Renal cortex interstitium (tissue), 11 donors: Measurements from ENCODE around the gene C1QTNF12. TPM values are rescaled to one million over a fixed set of nuclear protein-coding genes. Genes with fewer than 3 reads are reported as not detected.
"Not testable (repeated sequence)": the region's sequence is repeated elsewhere in the genome, so short reads cannot be mapped to it uniquely, and the experiment has no call there.

ENCODE experiments used
- DNase-seq, 11 donors: peaks; one replicate each; pipeline ENCODE4 v3.0.0-alpha.2; 2013; ENCODE audit warnings: low read depth in 9 of 11, low spot score in 4 of 11; ENCODE audit errors: extremely low read depth in 1 of 11
- polyA plus RNA-seq, 3 donors: library from polyadenylated mRNA; unstranded; fragments of 120-200 nt; gene quantifications; one replicate each; pipeline ENCODE4 v1.2.1, GENCODE V29; 2013; ENCODE audit not compliant: insufficient read length in 3 of 3

The C1QTNF12 gene
- polyA plus RNA-seq, 3 donors: 7.5 to 17.4 (median 12.2) TPM

GRCh38 chr1:1267488-1268283 is 21.2 kb upstream of the C1QTNF12 start:
- no peak for DNase-seq

GRCh38 chr1:1264868-1265272 is 18.3 kb upstream of the C1QTNF12 start:
- no peak for DNase-seq

- DNase-seq: no peak
Measured at GRCh38 chr1:1264026-1264425, 17.5 kb upstream of the C1QTNF12 start.

GRCh38 chr1:1262758-1263157 is 16.2 kb upstream of the C1QTNF12 start:
- DNase-seq: no peak

GRCh38 chr1:1262071-1262470 is 15.5 kb upstream of the C1QTNF12 start:
- no peak for DNase-seq

GRCh38 chr1:1260843-1261560 is 14.5 kb upstream of the C1QTNF12 start:
- no peak for DNase-seq

GRCh38 chr1:1259951-1260600 is 13.6 kb upstream of the C1QTNF12 start:
- DNase-seq: no peak

GRCh38 chr1:1259540-1259939 is 13.0 kb upstream of the C1QTNF12 start:
- DNase-seq: no peak

- DNase-seq: no peak
Measured at GRCh38 chr1:1259119-1259488, 12.6 kb upstream of the C1QTNF12 start.

- DNase-seq: no peak
Measured at GRCh38 chr1:1256956-1257871, 10.7 kb upstream of the C1QTNF12 start.

GRCh38 chr1:1255611-1256010 is 9.1 kb upstream of the C1QTNF12 start:
- no peak for DNase-seq

GRCh38 chr1:1255078-1255477 is 8.6 kb upstream of the C1QTNF12 start:
- DNase-seq: no peak

GRCh38 chr1:1254667-1254998 is 8.1 kb upstream of the C1QTNF12 start:
- no peak for DNase-seq

GRCh38 chr1:1253972-1254666 is 7.6 kb upstream of the C1QTNF12 start:
- no peak for DNase-seq

- no peak for DNase-seq
Measured at GRCh38 chr1:1253314-1253713, 6.8 kb upstream of the C1QTNF12 start.

GRCh38 chr1:1250786-1251284 is 4.3 kb upstream of the C1QTNF12 start:
- DNase-seq: no peak

- DNase-seq: not testable (repeated sequence)
Measured at GRCh38 chr1:1248009-1248913, 1.7 kb upstream of the C1QTNF12 start.
